NCI-H2227 (cell line): ENCODE measurements around the gene MED16.
"Not testable (repeated sequence)": the region's sequence is repeated elsewhere in the genome, so short reads cannot be mapped to it uniquely, and the experiment has no call there.

Source experiments
- DNase-seq: peaks from one replicate; lab custom pipeline; 2025; ENCODE audit not compliant: unreplicated experiment; lab: John Stamatoyannopoulos, UW

MED16 gene

DNA sequence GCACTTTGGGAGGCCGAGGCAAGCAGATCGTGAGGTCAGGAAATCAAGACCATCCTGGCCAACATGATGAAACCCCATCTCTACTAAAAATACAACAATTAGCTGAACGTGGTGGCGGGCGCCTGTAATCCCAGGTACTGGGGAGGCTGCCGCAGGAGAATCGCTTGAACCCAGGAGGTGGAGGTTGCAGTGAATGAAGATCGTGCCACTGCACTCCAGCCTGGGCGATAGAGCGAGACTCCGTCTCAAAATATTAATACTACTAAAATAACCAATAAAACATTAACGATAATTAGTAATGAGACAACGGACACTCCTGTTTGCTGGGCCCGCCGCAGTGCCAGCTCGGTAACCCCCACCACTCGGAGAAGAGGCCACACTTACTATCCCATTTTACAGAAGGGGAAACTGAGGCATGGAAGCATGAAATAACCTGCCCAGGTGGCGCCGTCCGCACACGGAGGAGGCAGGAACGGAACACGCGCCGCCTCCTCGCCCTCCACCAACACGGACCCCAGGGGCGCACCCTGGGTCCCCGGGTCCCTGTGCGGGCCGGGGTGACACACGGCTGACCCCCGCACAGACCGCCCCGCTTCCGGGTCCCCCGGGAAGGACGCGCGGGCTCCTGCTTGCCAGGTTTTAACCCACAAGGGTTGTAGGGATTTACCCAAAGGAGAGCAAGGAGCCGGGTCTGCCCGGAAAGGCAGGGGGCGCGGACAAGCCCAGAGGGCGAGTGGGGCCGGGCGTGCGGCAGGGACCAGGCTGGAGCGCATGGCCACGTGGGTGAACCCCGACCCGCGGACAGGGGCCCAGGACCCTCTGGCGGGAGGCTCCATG, 18.4 kb upstream of the MED16 start:
- DNase-seq: no peak

DNA sequence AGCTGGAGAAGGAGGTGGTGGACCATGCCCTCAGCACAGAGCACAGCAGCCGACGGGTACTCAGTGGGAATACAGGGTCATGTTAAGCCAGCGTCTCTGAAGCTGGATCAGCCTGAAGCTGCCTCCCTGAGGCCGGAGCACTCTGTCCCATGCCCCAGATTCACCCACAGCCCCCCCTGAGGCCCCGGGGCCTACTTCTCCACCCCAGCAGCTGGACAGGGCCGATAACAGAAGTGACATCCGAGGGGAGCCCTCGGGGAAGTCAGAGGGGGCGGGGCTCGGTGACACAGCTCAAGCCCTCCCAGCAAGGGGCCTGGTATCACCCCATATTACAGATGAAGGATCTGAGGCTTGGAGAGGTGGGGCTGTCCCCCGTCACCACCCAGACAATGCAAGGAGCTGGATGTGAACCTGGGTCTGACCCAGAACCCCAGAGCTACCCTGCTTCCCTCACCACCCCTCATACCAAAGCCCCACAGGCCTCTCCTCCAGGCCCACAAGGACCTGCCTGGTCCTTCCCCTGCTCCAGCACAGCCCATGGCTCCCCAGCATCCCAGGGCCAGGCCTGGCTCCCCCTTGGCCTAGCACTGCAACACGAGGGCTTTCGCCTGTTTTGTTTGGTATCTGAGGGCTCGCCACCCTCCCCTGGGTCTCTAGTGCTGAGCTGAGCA, 14.3 kb upstream of the MED16 start:
- DNase-seq: no peak

GRCh38 chr19:906480-906879, 13.5 kb upstream of the MED16 start:
- DNase-seq: no peak

DNA sequence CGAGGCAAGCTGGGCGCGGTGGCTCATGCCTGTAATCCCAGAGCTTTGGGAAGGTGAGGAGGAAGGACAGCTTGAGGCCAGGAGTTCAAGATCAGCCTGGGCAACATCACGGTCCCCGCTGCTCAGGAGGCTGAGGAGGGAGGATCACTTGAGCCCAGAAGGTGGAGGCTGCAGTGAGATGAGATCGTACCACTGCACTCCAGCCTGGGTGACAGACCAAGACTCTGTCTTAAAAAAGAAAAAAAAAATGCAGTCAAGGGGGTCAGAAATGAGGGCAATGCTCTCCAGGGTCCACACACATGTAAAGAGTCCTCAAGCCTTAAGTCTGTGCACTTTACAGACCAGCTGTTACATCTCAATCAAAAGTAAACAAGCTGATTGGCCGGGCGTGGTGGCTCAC, 11.6 kb upstream of the MED16 start:
- DNase-seq: no peak

GRCh38 chr19:903266-903797, 10.3 kb upstream of the MED16 start:
- peak; percentile 71 for DNase-seq

DNA sequence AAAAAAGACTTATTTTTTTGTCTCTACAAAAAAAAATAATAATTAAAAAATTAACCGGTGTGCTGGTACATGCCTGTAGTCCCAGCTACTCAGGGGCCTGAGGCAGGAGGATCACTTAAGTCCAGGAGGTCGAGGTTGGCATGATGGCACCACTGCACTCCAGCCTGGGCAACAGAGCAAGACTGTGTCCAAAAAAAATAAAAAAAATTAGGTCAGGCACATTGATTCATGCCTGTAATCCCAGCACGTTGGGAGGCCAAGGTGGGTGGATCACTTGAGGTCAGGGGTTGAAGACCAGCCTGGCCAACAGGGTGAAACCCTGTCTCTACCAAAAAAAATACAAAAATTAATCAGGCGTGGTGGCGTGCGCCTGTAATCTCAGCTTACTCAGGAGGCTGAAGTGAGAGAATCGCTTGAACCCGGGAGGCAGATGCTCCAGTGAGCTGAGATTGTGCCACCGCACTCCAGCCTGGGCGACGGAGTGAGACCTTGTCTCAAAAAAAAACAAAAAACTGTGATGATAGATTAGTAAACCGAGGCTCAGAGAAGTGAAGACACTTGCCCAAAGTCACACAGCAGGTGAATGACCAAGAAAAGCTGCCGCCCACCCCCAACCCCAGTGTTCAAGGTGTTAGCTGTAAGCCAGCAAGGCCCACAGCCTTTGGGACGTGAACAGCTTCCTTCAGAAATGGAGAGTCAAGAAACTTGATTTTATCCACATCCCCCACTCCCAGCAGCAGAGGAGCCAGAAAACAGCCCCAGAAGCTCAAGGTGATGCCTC, 9.6 kb upstream of the MED16 start:
- no peak for DNase-seq

DNA sequence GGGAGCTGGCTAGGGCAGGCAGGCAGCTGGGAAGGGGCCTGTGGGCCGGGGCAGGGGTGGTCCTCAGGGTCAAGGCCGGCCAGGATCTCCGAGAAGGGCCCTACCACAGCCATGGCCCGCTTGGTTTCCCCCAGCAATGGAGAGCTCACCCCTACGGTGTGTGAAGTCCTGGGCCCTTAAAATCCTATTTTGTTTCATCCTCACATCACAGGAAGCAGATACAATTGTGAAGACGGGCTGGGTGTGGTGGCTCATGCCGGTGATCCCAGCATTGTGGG, 9.0 kb upstream of the MED16 start:
- DNase-seq: no peak

GRCh38 chr19:901216-902092, 8.5 kb upstream of the MED16 start:
- DNase-seq: no peak

DNA sequence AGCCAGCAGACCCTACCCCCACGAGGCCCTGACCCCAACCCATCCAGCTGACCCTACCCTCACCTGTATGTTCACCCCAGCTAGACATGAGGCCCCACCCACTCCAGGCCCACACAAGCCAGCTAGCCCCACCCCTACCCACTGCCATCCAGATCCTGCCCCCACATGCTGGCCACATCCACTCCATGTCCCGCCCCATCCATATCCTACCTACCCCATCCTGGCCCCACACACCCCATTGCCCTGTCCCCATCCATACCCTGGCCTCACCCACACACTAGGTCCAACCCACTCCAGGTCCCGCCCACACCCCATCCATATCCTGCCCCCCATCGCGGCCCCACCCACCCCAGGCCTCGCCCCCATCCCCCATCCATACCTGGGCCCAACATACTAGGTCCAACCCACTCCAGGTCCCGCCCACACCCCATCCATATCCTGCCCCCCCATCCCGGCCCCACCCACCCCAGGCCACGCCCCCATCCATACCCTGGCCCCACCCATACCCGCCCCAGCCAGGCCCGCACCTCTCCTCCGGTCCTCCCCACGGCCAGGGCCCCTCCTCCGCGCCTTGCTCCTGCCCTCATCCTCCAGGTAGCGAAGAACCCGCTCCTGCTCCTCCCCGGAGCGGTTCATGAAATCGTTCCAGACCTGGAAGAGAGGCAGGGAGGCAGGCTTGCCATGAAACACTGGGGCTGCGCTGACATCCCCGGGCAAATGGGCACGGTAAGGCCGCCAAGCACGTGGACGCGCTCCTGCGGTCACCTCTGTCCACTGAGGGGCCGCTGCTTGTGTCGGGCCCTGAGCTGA, 7.5 kb upstream of the MED16 start:
- DNase-seq: no peak

DNA sequence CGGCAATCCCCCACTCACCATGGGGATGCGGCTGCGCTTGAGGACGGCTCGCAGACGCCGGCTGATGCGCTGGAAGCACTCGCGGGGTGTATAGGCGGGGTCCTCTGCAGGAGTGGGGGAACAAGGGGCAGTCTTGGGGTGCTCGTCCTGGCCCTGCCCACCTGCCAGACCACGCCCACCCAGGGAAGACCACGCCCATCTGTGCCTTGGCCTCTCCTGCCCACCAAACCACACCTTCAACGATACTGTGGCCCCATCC, 7.0 kb upstream of the MED16 start:
- no peak for DNase-seq

- no peak for DNase-seq
These were observed 6.5 kb upstream of the MED16 start for GRCh38 chr19:899336-900042.

DNA sequence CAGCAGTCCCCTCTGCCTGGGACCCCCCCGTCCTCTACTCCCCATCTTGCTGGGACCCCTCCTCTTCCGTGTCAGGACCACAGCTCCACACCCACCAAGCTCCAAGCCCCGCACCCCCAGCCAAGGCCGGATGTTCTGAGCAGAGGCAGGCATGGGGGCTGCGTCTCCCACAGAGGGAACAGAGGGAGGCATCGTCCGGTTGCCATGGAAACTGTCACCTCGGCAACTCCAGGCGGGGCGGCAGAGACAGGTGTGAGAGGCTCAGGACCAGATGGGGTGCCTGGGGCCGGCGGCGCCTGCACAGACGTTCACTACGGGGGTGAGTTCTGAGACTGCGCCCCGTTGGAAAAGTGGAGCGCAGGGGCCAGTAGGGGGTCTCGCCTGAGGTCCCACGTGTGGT, 5.7 kb upstream of the MED16 start:
- DNase-seq: peak; percentile 81

DNA sequence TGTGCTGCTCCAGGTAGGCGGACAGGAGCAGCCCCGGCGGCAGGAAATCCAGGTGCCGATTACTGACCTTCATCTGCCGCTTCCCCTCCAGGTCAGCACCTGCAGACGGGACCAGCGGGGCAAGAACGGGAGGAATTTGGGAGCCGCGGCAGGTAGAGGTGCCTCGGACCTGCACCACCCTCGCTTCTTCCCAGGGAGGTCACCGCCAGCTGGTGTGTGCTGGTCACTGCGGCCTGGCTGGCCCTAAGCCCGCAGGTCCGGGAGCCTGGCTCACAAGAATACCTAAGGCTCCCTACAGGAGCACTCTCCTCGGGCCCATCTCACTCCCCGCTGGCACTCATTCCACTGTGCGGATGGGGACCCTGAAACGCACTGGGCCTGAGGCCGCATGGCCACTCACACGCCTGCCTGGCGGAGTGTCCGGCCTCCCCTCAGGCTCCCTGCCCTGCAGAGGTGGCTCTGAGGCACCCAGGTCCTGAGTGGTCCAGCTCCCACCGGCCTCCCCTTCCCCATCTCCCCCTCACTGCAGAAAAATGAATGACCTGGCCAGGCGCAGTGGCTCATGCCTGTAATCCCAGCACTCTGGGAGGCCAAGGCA, 4.6 kb upstream of the MED16 start:
- no peak for DNase-seq

- no peak for DNase-seq
These were observed 4.0 kb upstream of the MED16 start for GRCh38 chr19:896999-897398.

- DNase-seq: no peak
These were observed 3.4 kb upstream of the MED16 start for GRCh38 chr19:896434-896833.

DNA sequence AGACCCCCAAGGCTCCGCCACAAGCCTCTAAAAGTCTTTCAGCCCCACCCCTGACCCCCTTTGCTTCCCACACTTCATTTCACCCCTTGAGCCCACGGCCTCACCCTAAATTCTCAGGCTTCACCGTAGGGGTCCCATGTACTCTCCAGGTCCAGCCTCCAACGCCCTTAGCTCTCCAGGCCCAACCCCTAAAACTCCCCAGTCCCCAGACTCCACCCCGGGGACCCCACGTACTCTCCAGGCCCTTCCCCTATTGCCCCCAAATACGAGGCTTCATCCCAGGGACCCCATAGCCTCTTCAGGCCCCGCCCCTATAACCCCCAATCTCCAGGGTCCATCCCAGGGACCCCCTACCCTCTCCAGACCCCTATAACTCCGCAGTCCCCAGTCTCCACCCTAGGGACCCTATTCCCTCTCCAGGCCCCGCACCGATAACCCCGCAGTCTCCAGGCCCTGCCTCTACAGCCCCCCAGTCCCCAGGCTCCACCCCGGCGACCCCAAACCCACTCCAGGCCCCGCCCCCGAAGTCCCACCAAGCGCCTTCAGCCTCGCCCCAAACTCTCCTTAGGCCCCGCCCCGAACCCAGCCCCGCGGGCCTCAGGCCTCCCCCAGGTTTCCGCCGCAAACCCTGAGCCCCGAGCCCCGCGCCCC, 619 bp downstream of the MED16 start:
- no peak for DNase-seq

GRCh38 chr19:891421-892200, 1.4 kb downstream of the MED16 start:
- DNase-seq: not testable (repeated sequence)

GRCh38 chr19:890831-891230, 2.2 kb downstream of the MED16 start:
- no peak for DNase-seq
